ENCODE data around the gene CCDC12. TPM values are rescaled to one million over a fixed set of nuclear protein-coding genes. Genes with fewer than 3 reads are reported as not detected.
A peak's percentile ranks its signal among the peaks of the same experiment; 100 is the strongest.

The CCDC12 gene
- 41.9 and 60.3 TPM in 2 replicates for total RNA-seq

DNA sequence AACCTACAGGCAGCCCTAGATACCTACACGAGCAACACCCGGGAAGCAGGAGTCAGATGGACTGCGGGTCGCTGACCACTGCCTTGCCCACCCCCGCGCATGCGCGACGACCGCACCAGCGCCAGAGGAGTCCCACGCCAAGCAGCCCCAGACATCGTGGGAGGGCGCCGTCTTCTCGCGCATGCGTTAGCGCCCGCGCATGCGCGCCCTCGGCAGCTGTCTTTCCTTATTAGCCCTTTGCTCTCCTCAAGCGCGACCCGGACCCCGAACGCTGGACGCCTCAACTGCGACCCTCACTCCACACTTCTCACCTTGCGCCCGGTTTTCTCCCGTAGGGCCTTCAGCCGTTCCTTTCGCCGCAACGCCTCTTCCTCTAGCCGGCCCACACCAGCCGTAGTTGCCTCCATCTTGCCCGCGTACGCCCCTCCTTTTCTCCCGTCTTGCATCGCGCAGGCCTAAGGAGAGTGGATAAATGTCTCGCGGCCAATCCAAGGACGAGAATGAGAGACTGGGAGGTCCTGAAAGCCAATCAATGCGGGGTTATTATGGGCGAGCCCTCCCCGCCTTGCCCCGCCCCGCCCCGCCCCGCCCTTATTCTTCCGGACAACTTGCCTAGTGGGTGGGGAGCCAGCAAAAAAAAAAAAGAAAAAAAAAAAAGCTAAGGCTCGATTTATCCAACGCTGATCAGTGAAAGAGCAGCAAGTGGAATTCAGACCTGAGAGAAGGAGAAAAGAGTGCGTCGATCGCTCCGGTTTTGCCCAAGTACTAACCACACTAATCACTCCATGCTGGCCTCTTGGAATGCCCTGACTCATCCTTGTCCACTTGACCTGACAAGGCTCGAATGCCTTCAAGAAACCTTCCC, at the start of gene CCDC12:
Gene CCDC12 (minus strand): TSS at position 420 of the 865 bp plus-strand sequence. CDS start 13 bp downstream, at position 407.
- peak within 1 kb of the TSS; percentile 93 for H3K4me3 ChIP-seq (ENCODE audit: low read depth, low read length)
- TF ChIP-seq, protein P1, sequence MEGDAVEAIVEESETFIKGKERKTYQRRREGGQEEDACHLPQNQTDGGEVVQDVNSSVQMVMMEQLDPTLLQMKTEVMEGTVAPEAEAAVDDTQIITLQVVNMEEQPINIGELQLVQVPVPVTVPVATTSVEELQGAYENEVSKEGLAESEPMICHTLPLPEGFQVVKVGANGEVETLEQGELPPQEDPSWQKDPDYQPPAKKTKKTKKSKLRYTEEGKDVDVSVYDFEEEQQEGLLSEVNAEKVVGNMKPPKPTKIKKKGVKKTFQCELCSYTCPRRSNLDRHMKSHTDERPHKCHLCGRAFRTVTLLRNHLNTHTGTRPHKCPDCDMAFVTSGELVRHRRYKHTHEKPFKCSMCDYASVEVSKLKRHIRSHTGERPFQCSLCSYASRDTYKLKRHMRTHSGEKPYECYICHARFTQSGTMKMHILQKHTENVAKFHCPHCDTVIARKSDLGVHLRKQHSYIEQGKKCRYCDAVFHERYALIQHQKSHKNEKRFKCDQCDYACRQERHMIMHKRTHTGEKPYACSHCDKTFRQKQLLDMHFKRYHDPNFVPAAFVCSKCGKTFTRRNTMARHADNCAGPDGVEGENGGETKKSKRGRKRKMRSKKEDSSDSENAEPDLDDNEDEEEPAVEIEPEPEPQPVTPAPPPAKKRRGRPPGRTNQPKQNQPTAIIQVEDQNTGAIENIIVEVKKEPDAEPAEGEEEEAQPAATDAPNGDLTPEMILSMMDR (conservative IDR thresholded peaks at IDR 0.05; ENCODE audit: low read depth, low read length), result no peak
- DNase-seq (ENCODE audit: low read depth), result peak; percentile 99

DNA sequence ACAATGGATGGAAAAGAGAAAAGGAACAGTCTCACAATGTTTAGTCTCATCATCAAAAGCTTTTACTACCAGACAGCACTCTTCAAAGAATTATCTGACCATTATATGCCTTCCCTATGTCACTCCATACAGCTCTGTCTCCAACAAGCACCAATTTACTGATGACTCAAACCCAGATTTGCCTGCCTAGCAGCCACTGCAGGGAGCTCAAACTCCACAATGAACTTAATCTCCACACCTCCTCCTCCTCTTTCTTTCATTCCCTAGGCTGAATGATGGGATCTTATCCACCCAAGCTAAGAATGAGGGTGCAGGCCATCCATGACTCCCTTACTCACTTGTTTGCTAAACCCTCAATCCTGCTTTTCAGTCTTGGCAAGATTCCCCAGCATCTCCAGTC, 48.4 kb upstream of the CCDC12 start:
- TF ChIP-seq, protein P1 (conservative IDR thresholded peaks at IDR 0.05; ENCODE audit: low read depth, low read length), result no peak
- no peak overlapping the region for H3K4me3 ChIP-seq (ENCODE audit: low read depth, low read length)
- no peak for DNase-seq (ENCODE audit: low read depth)

DNA sequence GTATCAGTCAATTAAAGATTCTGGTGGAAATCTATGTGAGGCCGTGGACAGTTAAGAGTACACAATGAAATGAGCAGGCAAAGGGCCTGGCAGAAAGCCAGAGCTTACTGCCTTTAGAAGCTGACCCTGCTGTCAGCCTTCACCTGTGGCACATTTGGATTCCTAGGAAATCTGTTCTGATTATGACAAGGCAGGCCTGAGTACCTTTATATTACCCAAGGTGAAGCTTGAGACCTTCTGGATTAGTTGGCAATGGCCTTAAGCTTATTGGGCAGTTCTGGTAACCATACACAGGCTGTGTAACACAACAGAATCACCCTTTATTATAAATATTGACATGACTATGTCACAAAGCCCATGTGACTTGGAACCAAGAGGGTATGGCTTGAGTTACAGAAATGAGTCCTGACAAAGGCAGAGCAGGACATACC, 46.1 kb upstream of the CCDC12 start:
- no peak overlapping the region for H3K4me3 ChIP-seq (ENCODE audit: low read depth, low read length)
- TF ChIP-seq, protein P1 (conservative IDR thresholded peaks at IDR 0.05; ENCODE audit: low read depth, low read length), result no peak
- no peak for DNase-seq (ENCODE audit: low read depth)

DNA sequence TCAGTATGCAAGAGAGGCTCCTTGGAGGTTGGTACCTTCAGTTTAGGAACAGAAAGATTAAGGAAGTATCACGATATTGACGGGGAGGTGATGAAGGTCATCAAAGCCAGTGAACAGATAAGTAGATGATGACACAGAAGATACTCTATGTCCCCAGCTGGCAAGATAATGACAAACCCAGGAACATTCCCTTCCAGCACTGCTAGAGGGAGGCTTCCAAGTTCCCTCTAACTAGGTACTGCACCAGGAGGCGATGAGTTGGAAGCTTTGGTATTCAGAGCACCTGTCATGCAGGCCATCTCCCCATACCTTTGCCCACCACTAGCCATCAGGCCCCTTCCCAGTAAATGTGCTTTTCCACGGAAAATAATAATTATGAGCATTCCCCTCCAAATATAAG, 43.8 kb upstream of the CCDC12 start:
- TF ChIP-seq, protein P1 (conservative IDR thresholded peaks at IDR 0.05; ENCODE audit: low read depth, low read length), result no peak
- no peak for DNase-seq (ENCODE audit: low read depth)
- no peak overlapping the region for H3K4me3 ChIP-seq (ENCODE audit: low read depth, low read length)

GRCh38 chr3:47019201-47019600, 42.7 kb upstream of the CCDC12 start:
- DNase-seq (ENCODE audit: low read depth), result peak; percentile 40

GRCh38 chr3:47018269-47018611, 41.7 kb upstream of the CCDC12 start:
- TF ChIP-seq, protein P1 (conservative IDR thresholded peaks at IDR 0.05; ENCODE audit: low read depth, low read length), result no peak
- no peak overlapping the region for H3K4me3 ChIP-seq (ENCODE audit: low read depth, low read length)
- no peak for DNase-seq (ENCODE audit: low read depth)

More at GRCh38 chr3:47019201-47019600, 42.7 kb upstream of the CCDC12 start:
- TF ChIP-seq, protein P1 (conservative IDR thresholded peaks at IDR 0.05; ENCODE audit: low read depth, low read length), result no peak
- H3K4me3 ChIP-seq (ENCODE audit: low read depth, low read length), result no peak overlapping the region
